HG03432 (cell line): Measurements from ENCODE around the gene TMEM255B.
"Not testable (repeated sequence)": the region's sequence is repeated elsewhere in the genome, so short reads cannot be mapped to it uniquely, and the experiment has no call there.

Source experiments
- ATAC-seq: cut with Tn5 transposase; IDR thresholded peaks from one replicate; pipeline ENCODE4 v1.9.1; 2021; ENCODE audit warnings: mild to moderate bottlenecking, moderate library complexity; ENCODE audit not compliant: unreplicated experiment

TMEM255B gene

GRCh38 chr13:113815151-113816058 is 56.4 kb downstream of the TMEM255B start:
- ATAC-seq, result no peak

DNA sequence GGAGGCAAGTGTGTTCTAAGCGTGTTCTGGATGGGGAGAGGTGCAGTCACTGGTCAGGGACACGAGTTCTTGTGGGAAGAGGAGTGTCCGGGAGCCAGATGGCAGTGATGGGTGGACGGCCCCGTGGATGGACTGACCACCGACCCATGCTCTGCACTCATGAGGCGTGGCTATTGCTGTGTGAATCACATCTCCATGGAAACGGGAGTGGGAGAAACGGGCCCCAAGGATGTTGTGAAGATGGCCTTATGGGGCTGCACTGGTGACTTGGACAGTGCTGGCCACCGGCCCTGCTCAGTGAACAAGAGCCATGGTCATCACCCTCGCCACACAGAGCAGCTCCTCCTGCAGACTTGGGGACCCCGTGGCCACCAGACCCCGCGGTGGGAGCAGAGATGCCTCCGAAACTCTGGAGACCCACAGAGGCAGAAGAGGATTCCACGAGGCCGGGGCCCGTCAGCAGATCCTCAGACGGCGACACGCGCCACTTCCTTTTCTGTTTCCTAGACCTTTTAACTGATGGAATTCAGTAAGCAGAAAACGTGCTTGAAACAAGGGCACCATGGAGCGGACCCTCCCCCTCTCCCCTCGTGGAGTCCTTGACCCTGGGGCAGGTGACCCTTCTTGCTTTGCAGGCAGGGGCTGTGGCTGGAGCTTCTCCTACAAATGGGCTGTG is 57.4 kb downstream of the TMEM255B start:
- ATAC-seq, result no peak

- peak; percentile 50 for ATAC-seq
Measured at GRCh38 chr13:113816946-113817859, 58.2 kb downstream of the TMEM255B start.

DNA sequence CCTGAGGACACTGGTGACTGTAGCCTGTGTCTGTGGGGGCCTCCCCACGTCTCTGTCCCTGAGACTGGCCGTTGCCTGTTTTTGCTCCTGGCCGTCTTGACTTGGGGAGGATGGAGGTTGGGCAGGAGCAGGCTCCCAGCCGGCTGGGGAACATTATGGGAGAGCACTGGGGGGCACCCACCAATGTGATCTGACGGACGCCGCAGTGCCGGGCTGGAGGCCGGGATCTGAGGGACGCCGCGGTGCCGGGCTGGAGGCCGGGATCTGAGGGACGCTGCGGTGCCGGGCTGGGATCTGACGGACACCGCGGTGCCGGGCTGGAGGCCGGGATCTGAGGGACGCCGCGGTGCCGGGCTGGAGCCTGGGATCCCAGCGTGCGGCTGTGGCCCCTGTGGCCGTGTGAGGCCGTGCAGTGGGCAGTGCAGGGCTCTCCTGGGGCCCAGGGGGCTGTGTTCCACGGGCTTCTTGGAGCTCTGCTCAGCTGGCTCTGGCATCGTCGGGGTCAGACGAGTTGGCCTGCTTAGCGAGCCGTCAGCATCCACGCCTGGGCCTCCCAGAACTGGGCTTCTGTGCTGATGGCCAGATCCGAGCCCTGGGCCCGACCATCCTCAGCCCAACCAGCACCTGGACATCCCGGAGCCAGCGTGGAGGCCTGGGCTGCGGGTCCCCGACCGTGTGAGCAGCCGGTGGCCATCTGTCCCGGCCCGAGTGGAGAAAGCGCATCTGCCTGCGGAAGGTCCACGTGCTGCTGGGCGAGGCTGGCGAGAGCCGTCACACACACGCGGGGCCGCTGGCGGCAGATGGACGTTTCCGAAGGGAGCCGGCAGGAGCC is 59.0 kb downstream of the TMEM255B start:
- ATAC-seq, result no peak

GRCh38 chr13:113818700-113819295 is 59.8 kb downstream of the TMEM255B start:
- no peak for ATAC-seq

- no peak for ATAC-seq
Measured at GRCh38 chr13:113819341-113819730, 60.3 kb downstream of the TMEM255B start.

DNA sequence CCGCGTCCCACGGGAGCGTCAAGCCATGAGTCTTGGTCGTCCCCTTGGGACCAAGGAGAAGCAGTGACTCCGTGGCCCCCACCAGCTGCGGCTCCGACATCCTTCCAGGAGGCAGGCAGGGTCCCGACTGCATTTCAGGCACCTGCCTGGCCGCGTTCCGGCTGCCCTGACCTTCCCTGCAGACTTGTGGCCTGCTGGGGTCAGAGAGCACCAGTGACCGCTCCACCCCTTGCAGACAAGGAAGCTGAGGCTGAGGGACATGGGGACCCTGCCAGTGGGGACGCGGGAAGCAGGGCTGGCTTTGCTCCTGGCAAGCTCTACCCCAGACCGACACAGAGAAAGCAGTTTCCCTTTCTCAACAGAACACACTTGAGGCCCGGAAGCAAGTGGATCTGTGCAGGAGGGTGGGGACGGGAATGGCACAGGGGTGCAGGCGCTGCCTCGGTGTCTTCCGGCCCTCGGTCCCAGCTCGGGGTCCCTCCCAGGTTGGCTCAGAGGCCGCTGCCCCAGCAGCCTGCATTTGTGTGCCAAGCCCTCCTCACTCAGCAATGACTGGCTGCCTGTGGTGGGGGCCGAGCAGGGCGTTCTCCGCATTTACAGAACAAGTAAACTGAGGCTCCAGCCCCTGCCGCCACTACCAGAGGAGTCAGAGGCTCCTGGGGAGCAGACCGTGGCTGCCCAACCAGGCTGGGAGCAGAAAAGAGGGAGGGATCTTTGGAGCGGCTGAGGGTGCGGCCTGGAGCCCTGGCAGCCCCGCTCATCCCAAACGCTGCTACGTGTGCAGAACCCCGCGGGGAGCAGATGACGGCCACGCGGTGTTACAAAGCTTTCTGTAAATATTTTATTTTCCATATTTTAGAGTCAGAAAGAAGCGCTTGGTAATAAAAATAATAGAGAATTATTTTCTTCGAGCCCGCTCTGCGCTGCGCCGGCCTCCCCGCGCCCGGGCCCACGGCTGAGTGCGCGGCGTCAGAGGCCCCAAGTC is 61.0 kb downstream of the TMEM255B start:
- no peak for ATAC-seq

- ATAC-seq, result no peak
Measured at GRCh38 chr13:113820813-113821651, 62.0 kb downstream of the TMEM255B start.

- ATAC-seq, result no peak
Measured at GRCh38 chr13:113821847-113822246, 62.8 kb downstream of the TMEM255B start.

DNA sequence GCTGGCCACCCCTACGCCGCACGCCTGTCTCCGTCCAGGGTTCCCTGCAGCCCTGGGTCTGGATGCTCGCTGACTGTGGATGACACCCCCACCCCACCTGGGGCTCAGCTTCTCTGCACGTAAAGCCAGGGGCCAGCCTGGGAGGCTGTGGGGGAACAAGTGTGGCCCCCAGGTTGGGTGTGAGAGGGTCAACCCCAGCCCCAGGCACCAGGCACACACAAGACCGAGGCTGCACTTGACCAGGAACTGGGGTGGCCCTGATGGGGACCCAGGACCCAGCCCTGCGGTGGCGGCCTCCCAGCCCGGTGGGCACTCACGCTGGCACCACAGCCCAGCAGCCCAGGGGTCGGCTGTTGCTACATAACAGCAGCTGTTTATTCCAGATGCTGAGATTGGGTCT is 63.2 kb downstream of the TMEM255B start:
- ATAC-seq, result no peak

GRCh38 chr13:113822956-113823744 is 64.1 kb downstream of the TMEM255B start:
- ATAC-seq, result no peak

DNA sequence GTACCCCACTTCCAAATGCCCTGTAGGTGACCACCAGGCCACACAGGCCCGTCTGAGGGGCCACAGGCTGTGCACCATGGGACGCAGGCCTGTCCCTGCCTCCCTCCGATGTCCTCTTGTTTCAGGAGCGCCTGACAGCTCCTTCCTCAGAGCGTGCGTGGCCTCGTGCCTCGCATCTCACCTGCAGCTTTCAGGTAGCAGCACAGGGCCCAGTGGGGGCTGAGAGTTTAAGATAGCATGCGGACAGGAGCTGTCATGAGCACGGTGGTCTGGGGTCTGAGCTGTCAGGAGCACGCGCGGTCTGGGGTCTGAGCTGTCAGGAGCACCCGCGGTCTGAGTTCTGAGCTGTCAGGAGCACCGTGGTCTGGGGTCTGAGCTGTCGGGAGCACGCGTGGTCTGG is 64.7 kb downstream of the TMEM255B start:
- no peak for ATAC-seq

GRCh38 chr13:113825841-113826240 is 66.8 kb downstream of the TMEM255B start:
- no peak for ATAC-seq

DNA sequence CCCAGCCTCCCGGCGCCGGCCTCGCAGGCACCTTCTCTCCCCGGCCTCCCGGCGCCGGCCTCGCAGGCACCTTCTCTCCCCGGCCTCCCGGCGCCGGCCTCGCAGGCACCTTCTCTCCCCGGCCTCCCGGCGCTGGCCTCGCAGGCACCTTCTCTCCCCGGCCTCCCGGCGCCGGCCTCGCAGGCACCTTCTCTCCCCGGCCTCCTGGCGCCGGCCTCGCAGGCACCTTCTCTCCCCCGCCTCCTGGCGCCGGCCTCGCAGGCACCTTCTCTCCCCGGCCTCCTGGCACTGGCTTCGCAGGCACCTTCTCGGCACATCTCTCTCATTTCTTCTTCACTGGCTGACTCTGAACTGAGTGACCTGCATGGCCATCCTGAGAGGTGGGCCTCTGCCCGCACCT is 67.4 kb downstream of the TMEM255B start:
- ATAC-seq, result not testable (repeated sequence)

GRCh38 chr13:113827021-113827420 is 68.0 kb downstream of the TMEM255B start:
- ATAC-seq, result no peak

GRCh38 chr13:113828282-113828825 is 69.3 kb downstream of the TMEM255B start:
- no peak for ATAC-seq
